Islet of Langerhans (tissue), 1 donor: ENCODE measurements around the gene PKNOX2.

Experiments
- FAIRE-seq: peaks from one replicate; lab custom pipeline; 2011; peaks lifted over from hg19 to GRCh38; lab: Jason Lieb, UNC

PKNOX2 gene

GRCh38 chr11:125413226-125413625, 248.7 kb downstream of the PKNOX2 start:
- no peak for FAIRE-seq

- no peak for FAIRE-seq
Observed at GRCh38 chr11:125414121-125414520, 249.6 kb downstream of the PKNOX2 start.

DNA sequence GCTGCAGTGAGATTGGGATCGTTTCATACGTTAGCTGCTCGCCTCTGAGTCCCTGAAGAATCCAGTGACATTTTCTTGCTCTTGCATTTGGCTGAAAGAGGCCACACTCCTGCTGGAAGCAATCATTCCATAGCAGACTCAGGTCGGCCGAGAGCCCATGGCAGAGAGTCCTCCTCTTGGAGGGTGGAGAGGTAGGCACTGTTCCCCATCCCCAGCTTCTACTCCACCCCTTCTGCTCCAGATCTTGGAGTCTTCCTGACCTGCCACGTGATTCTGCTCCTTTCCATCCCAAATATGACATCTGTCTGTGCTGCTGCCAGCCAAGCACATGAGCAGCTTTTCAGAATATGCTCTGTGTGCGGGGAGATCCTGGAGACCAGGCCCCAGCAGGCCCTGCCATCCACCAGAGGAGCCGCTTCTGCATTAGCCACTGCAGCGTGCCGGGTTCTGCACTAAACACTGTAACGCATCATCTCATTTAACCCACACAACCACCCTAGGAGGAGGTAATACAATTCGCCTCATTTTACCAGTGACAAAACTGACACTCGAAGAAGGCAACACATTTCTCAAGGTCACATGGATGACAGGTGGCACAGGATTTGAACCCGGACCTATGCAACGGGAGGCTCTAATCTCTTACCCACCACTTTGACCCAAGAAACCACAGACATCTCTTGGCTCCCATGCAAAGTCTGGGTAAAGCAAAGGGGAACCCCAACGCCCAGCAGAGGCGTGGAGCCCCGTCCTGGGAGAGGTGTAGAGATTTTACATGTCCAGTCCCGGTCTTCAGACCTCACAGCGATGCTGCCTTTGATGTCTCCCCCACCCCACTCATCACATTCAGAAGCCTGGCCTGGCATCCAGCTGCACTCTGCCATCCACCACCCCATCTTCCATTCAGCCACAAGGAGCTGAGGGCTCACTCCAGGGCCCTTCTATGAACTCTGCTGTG, 252.7 kb downstream of the PKNOX2 start:
- no peak for FAIRE-seq

DNA sequence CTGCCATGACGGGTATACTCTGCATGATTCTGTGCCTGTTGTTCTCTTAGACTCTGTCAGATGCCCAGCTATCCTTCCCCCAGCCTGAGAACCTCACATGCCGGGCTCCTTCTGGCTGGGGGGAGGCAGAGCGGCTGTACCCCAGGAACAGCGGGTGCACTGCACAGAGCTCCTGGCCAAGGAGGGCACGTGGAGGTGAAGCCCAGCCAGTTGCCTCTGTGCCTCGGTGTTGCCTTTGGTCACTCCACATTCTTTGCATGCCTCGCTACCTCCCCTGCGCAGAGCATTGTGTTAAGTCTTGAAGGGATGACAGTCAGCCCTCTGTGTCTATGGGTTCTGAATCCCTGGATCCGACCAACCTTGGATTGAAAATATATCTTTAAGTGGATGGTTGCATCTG, 253.8 kb downstream of the PKNOX2 start:
- FAIRE-seq: no peak

GRCh38 chr11:125422681-125423080, 258.1 kb downstream of the PKNOX2 start:
- no peak for FAIRE-seq

DNA sequence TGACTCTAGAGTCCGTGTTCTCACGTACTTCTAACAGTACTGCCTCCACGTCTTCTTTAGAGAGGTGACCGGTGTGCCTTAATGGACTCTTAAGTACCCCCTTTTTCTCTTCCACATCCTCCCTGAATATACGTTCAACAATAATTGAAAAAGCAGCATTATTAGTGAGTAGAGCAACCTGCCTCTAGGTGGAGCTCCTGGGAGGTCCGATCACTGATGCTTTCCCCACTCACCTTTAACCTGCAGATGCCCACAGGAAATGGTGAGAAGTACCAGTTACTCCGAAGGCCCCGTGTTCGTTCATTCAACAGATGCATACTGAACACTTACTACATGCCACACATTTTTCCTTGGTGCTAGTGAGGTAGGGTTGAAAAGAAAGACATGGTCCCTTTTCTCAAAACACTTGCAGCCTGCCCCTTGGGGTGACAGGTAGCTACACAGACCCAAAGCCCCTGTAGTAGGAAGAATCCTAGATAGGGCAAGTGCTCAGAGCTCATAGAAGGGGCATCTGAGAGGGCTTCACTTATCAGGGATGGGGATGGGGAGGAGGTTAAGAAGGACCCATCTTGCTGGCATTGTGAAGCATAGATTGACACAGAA, 258.8 kb downstream of the PKNOX2 start:
- no peak for FAIRE-seq

DNA sequence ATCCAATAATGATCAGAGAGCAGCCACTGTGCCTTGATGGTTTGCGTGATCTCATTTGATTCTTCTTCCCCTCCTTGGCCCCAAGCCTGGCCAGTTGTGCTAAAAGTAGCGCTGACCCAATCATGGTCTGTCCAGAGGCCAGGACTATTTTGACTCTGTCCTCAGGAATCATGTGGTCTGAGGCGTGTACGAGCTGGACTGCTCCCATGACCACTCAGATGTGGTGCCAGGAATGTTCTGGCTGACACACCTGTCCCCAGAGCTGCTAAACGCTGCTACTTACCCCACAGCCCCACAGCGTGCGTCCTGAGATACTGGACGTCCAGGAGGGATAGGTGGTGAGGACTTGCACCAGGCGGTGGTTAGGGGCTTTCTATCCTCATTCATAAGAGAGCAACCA, 261.1 kb downstream of the PKNOX2 start:
- no peak for FAIRE-seq

DNA sequence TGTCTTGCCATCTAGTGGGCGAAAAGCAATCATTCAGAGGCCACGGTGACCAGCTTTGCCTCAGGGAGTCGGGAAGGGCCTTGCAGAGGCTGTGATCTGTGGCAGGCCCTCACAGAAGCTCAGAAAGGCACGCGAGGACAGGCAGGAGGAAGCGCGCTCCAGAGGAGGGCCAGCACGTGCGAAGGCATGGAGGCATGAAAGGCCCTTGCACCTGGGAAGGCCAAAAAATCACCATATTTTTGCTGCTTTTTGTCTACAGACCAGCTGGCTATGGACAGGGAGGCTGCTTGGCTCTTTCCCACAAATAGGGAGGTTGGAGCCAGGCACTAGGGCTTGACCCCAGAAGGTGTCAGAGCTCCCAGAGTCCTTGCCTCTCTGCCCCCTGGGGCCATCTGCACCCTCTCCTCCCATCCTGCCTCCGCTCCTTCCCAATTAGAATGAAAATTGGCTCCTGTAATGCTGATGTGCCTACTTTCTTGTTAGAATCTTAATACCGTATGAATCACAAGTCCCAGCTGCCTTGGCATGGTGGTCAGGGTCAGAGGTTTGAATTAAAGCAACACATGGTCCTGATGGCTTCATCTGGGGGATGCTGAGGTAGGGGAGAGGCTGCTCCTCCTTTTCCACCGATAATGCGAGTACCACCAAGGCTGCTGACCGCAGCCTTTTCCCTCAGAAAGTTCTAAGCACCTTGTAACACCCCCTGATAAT, 262.4 kb downstream of the PKNOX2 start:
- FAIRE-seq: no peak

GRCh38 chr11:125428486-125429173, 264.1 kb downstream of the PKNOX2 start:
- FAIRE-seq: no peak

GRCh38 chr11:125429174-125429707, 264.7 kb downstream of the PKNOX2 start:
- no peak for FAIRE-seq

DNA sequence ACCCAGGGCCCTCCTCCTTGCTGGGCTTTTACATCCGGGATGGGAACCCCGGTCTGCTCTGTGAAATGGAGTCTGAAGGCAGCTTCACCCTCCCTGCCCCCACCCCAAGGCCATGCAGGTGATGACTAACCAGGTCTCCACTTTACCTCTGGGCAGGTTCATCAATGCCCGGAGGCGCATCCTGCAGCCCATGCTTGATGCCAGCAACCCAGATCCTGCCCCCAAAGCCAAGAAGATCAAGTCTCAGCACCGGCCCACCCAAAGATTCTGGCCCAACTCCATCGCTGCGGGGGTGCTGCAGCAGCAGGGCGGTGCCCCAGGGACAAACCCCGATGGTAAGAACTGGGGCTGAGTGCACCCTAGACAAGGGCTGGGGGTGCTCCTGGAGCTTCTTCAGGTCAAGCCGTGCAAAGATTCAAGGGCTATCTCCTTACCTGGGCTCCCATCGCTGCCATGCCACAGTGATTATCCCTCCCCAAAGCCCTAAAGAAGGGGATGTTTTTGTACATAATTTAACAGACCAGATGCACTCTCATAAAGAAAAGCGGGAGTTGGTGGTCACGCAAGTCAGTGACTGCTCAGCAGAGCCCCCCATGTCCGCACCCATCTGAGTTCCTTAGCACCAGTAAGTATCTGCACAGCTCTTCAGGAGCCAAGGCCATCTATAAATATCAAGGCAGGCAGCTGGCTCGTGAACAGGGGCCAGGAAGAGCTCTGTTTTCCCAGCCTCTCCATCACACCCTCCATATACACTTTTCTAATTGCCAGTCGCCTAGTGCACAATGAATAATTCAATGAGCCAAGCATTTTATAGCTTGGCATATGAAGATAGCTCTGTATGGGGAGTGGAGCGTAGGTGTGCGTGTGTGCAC, 265.5 kb downstream of the PKNOX2 start:
- no peak for FAIRE-seq

DNA sequence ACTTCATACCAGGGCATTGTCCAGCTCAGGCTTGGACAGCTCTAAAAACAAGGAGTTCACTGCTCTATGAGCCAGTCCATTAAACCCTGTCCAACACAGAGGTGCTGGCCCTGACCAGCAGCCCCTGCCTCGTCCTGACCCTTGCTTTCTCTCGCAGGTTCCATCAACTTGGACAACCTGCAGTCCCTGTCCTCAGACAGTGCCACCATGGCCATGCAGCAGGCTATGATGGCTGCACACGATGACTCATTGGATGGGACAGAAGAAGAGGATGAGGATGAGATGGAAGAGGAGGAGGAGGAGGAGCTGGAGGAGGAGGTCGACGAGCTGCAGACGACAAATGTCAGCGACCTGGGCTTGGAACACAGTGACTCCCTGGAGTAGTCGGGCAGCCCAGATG, 266.5 kb downstream of the PKNOX2 start:
- FAIRE-seq: no peak

DNA sequence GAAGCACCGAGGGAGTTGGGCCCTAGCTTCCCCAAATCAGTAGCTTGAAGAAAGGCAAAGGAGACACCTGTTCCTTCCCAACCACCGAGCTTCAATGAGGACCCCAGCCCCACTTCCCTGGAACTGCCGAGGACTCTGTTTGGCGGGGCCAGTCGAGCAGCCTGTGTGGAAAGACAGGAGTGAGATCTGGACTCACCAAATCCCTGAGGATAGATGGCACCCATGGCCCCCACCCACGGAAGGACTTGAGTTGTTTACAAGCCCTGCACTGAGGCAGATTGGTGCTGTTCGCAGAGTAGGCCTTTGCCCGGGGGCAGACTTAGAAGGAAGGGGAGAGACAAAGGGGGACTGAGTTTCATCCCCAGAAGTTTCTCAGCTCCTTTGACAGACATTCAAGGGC, 266.9 kb downstream of the PKNOX2 start:
- FAIRE-seq: no peak

DNA sequence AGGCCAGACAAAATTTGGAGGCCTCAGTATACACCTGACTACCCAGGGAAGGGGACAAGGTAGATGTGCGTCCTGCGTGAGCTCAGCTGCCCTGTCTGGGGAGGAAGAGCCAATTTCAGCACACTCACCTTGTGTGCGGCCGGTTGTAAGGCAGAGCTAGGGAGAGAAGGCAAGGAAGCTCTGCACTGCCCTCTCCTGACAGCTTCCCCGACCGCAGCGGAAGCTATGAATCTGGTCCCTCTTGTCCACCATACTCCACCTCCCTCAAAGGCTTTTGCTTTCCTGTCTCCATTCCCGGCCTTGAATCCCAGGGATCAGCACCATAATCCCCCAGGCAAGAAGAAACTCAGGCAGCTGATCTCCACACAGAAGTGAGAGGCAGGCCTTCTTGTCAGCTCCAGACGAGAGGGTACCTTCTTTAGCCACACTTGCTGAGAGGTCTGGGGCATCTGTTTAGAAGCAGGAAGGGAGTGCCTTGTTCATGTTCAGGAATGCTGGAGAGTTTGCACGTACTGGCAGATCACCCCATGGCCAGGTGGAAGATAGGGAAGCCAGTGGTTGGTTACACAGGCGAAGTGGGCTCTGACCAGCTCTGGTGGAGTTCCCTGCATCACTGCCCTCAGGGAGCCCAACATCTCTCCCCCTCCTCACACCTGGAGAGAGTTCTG, 269.0 kb downstream of the PKNOX2 start:
- FAIRE-seq: no peak

DNA sequence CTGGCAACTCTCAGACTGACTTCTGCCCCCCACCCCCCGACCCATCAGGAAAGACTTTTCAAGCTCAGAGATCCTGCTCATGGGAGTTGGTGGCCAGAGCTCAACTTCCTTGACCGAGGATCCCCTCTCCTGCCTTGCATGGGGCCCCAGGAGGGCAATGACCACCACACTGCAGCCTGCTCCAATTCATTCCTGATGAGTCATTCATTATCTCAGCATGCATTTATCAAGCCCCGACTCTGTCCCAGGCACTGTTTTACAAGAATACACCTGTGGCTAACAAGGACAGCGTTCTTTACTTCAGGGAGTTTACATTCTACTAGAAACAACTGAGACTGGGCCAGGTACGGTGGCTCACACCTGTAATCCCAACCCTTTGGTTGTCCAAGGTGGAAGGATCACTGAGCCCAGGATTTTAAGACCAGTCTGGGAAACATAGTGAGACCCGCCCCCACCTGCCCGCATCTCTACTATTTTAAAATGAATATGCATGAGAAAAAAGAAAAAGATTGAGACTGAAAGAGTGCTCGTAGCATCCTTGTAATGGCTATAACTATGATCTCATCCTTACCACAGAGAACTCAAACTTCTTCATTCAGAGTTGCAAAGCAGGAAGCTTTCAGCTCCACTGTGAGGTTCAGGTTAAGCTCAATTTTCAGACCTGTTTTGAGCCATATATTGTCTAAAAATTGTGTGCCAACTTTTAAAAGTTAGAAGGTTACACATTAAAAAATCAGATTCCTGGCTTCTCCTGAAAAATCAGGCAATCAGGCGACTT, 271.1 kb downstream of the PKNOX2 start:
- FAIRE-seq: no peak

- FAIRE-seq: no peak
Observed at GRCh38 chr11:125441648-125442410, 277.3 kb downstream of the PKNOX2 start.

DNA sequence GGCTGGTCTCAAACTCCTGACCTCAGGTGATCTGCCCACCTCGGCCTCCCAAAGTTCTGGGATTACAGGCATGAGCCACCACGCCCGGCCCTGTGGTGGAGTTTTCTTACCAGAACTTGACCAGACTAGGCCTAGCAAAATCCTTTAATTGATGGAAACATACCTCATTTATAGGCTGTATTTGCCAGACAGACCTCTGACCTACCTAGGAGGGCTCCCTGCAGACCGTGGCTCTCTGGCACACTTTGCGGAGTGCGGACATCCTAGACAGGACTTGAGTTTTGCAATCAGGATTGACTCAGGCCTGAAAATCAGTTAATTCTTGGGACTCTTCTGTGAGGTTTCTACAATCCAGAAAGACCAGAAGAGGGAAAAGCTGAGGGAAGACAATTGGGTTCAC, 278.4 kb downstream of the PKNOX2 start:
- no peak for FAIRE-seq

DNA sequence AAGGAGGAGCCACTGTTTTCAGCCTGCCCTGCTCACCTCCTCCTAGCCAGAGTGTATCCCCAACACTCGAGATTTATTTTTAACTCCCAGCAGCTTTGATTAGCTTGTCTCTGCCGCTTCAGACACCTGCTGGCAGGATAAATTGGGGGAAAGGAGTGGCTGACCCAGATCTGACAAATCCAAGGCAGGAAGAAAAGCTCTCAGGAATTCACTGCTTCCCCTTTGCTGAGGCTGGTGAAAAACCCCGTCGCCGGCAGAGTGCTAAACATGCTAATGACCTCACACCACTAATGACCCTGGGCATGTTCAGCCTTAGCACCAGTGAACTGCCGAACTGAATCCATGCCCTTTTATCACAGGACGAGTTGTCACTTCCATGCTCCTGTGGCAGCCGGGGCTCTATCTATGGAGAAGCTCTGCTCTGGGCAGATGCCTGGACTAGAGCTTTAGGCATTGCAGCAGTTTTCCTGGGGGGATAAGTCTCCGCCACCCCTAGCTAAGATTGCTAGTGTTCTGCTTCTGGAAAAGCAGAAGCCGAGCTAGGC, 279.3 kb downstream of the PKNOX2 start:
- no peak for FAIRE-seq

- no peak for FAIRE-seq
Observed at GRCh38 chr11:125445731-125446130, 281.2 kb downstream of the PKNOX2 start.
